Endothelial cell of umbilical vein (primary cell): ENCODE measurements around the gene RNF213. TPM values are rescaled to one million over a fixed set of nuclear protein-coding genes. Genes with fewer than 3 reads are reported as not detected.

Experiments used
- BruUV-seq: library from RNA; stranded (reverse); fragments of 400-500 nt; replicated peaks from 2 replicates; lab custom pipeline; 2021; lab: Mats Ljungman, UMichigan
- CTCF ChIA-PET: fragments of 300-600, 350-600 bp; sonication (Branson Sonifier 250); formaldehyde crosslinking; loops from one replicate; lab custom pipeline; 2021; ENCODE audit warnings: antibody characterized with exemption, inconsistent platforms; lab: Charles Lee
- POLR2A ChIA-PET: fragments of 300-600, 350-600 bp; sonication (Branson Sonifier 250); formaldehyde crosslinking; loops from one replicate; lab custom pipeline; 2021; ENCODE audit warnings: antibody characterized with exemption, inconsistent platforms; lab: Charles Lee
- DNase-seq: peaks from one replicate; pipeline ENCODE4 v3.0.0-alpha.2; 2011; ENCODE audit warnings: low read depth, low spot score
- FAIRE-seq: peaks from 2 replicates; lab custom pipeline; 2011; peaks lifted over from hg19 to GRCh38; lab: Jason Lieb, UNC
- H2AFZ ChIP-seq: 2 replicates; pipeline ENCODE4 v1.6.0; 2012; ENCODE audit warnings: low read depth, low read length, control low read depth, inconsistent platforms
- H3K27ac ChIP-seq: 2 replicates; pipeline ENCODE4 v1.5.1; 2011; ENCODE audit warnings: low read depth, mild to moderate bottlenecking, control low read depth, low read length, moderate library complexity; ENCODE audit not compliant: insufficient read depth
- H3K27me3 ChIP-seq, 2 experiments: 2 replicates each; pipeline versions ENCODE4 v1.6.0 to v1.6.1; 2011; ENCODE audit warnings: low read length in 2 of 2, mixed read lengths in 1 of 2; ENCODE audit not compliant: control insufficient read depth in 2 of 2, insufficient read depth in 2 of 2
- H3K36me3 ChIP-seq, 2 experiments: 2 replicates in 1 of 2; 3 replicates in 1 of 2; pipeline ENCODE4 v1.5.1; 2011; ENCODE audit warnings: low read length in 2 of 2, mild to moderate bottlenecking in 1 of 2, moderate library complexity in 1 of 2; ENCODE audit not compliant: control insufficient read depth in 2 of 2, insufficient read depth in 2 of 2; ENCODE audit errors: extremely low read depth in 1 of 2
- H3K4me1 ChIP-seq: 3 replicates; pipeline ENCODE4 v1.5.1; 2011; ENCODE audit warnings: mild to moderate bottlenecking, low read length; ENCODE audit not compliant: control insufficient read depth, insufficient read depth; ENCODE audit errors: extremely low read depth
- H3K4me2 ChIP-seq: 2 replicates; pipeline ENCODE4 v1.6.1; 2011; ENCODE audit warnings: low read length, control low read depth, mixed read lengths; ENCODE audit not compliant: insufficient read depth
- H3K4me3 ChIP-seq, 3 experiments: fragments of 200-600 bp in 1 of 3; sonication (generic), shearing (Covaris generic) in 1 of 3; replicated peaks in 1 of 3; 2 replicates each; pipeline ENCODE4 v1.5.1; 2011 to 2016; ENCODE audit warnings: control low read depth in 3 of 3, low read length in 3 of 3, mild to moderate bottlenecking in 2 of 3, inconsistent platforms in 1 of 3, low read depth in 1 of 3, moderate library complexity in 1 of 3; ENCODE audit not compliant: insufficient read depth in 1 of 3
- H3K79me2 ChIP-seq: 2 replicates; pipeline ENCODE4 v1.6.0; 2012; ENCODE audit warnings: low read length, inconsistent platforms; ENCODE audit not compliant: control insufficient read depth, insufficient read depth
- H3K9ac ChIP-seq: replicated peaks from 2 replicates; pipeline ENCODE3; 2011; ENCODE audit warnings: low read length, control low read depth; ENCODE audit not compliant: insufficient read depth; ENCODE audit errors: extremely low read depth
- H3K9me1 ChIP-seq: replicated peaks from 3 replicates; pipeline ENCODE4 v1.6.0; 2011; ENCODE audit warnings: mild to moderate bottlenecking, low read length; ENCODE audit not compliant: control insufficient read depth, insufficient read depth; ENCODE audit errors: extremely low read depth
- H3K9me3 ChIP-seq: replicated peaks from 2 replicates; pipeline ENCODE4 v1.5.1; 2012; ENCODE audit warnings: low read length, inconsistent platforms; ENCODE audit not compliant: control insufficient read depth, insufficient read depth
- H4K20me1 ChIP-seq: replicated peaks from 2 replicates; pipeline ENCODE3; 2011; ENCODE audit warnings: mild to moderate bottlenecking, low read length; ENCODE audit not compliant: control insufficient read depth, insufficient read depth; ENCODE audit errors: extremely low read depth
- CTCF ChIP-seq, 2 donors: IDR thresholded peaks; 1 replicate in 1 of 2; 2 replicates in 1 of 2; pipeline ENCODE4 v1.5.1; 2011; ENCODE audit warnings: low read length in 2 of 2, mild to moderate bottlenecking in 2 of 2, moderate library complexity in 2 of 2, control low read depth in 1 of 2, inconsistent platforms in 1 of 2, low read depth in 1 of 2; ENCODE audit not compliant: insufficient read depth in 1 of 2; ENCODE audit errors: extremely low read depth in 1 of 2
- EZH2 ChIP-seq: IDR thresholded peaks from 2 replicates; pipeline ENCODE4 v1.6.1; 2012; ENCODE audit warnings: borderline replicate concordance, low read depth, mild to moderate bottlenecking, moderate library complexity, low read length, inconsistent platforms; ENCODE audit not compliant: severe bottlenecking
- FOS ChIP-seq: IDR thresholded peaks from 2 replicates; pipeline ENCODE4 v1.6.1; 2011; ENCODE audit warnings: mild to moderate bottlenecking, low read length, moderate library complexity, borderline replicate concordance; ENCODE audit not compliant: insufficient read depth
- GATA2 ChIP-seq: IDR thresholded peaks from 2 replicates; pipeline ENCODE4 v1.7.0; 2011; ENCODE audit warnings: low read depth, mild to moderate bottlenecking, moderate library complexity, mixed read lengths, low read length; ENCODE audit not compliant: insufficient read length, insufficient read depth
- JUN ChIP-seq: IDR thresholded peaks from 2 replicates; pipeline ENCODE4 v1.6.1; 2011; ENCODE audit warnings: borderline replicate concordance, low read depth; ENCODE audit not compliant: insufficient read length, insufficient read depth
- MAX ChIP-seq: IDR thresholded peaks from 2 replicates; pipeline ENCODE4 v1.6.1; 2011; ENCODE audit not compliant: insufficient read depth, insufficient read length
- MYC ChIP-seq: IDR thresholded peaks from one replicate; pipeline ENCODE4 v1.6.1; 2011; ENCODE audit warnings: mild to moderate bottlenecking, low read depth, low read length
- POLR2A ChIP-seq: IDR thresholded peaks from 2 replicates; pipeline ENCODE4 v1.6.1; 2012; ENCODE audit warnings: low read depth, mild to moderate bottlenecking, control low read depth, low read length
- POLR2AphosphoS5 ChIP-seq: IDR thresholded peaks from 2 replicates; pipeline ENCODE4 v1.6.1; 2012; ENCODE audit warnings: low read depth, mild to moderate bottlenecking, control low read depth, low read length, moderate library complexity; ENCODE audit not compliant: insufficient read depth
- dilution Hi-C: fragments of 300-500 bp; cut with MboI; formaldehyde crosslinking; loops from one replicate; pipeline ENCODE4 v1.15.0; 2019; ENCODE audit warnings: low sequenced_read_pairs; ENCODE audit not compliant: extremely low pct_ligation_motif_present
- intact Hi-C: fragments of 100-400 bp; cut with micrococcal nuclease; formaldehyde crosslinking; loops from one replicate; pipeline ENCODE4 v1.10.0; 2022
- polyA plus RNA-seq, 4 experiments: library from polyadenylated mRNA; depleted of rRNA in 3 of 4; stranded (reverse) in 3 of 4; unstranded in 1 of 4; fragments of >200 nt; gene quantifications; 2 replicates each; pipeline versions ENCODE4 v1.2.1 to v1.2.3, GENCODE V29; 2011 to 2012; ENCODE audit warnings: missing spikeins in 1 of 4
- total RNA-seq: library from RNA; stranded (reverse); gene quantifications from 2 replicates; pipeline ENCODE4 v1.2.3, GENCODE V29; 2021

Gene RNF213
- total and polyA plus RNA-seq, 2 donors (not counting 3 experiments of a cell fraction or from before 2014, with no cell fraction given): 36.5 to 116 TPM

- Histone ChIP-seq H3K4me2 (no peak overlapping the region), H3K4me3 (no peak overlapping the region), H2AFZ (no peak overlapping the region), H3K27ac (no peak overlapping the region), H3K9me1 (no peaks in the 10 kb centered on the region), H3K27me3 (no peaks in the 10 kb centered on the region), H3K79me2 (no peaks in the 10 kb centered on the region), H3K9me3 (no peaks in the 10 kb centered on the region), H3K36me3 (no peaks in the 10 kb centered on the region), H4K20me1 (no peaks in the 10 kb centered on the region), H3K9ac (no peak overlapping the region), H3K4me1 (no peaks in the 10 kb centered on the region)
- DNase-seq (no peak), FAIRE-seq (no peak)
- TF ChIP-seq POLR2A: no peak
- TF ChIP-seq CTCF (IDR thresholded peaks at IDR 0.05; ENCODE audit: extremely low read depth in 1 of 2, insufficient read depth in 1 of 2, low read depth in 1 of 2, low read length in 2 of 2): no peak
- no peak for TF ChIP-seq POLR2AphosphoS5
- TF ChIP-seq FOS: no peak
- no peak for TF ChIP-seq GATA2
- TF ChIP-seq JUN: no peak
- TF ChIP-seq MYC: no peak
- TF ChIP-seq EZH2: no peak
- TF ChIP-seq MAX: no peak
- no TSS peak for BruUV-seq
- dilution Hi-C loops: no loop called here
- POLR2A ChIA-PET: no interaction called here
- intact Hi-C loops: no loop called here
- CTCF ChIA-PET: no interaction called here
Measured at GRCh38 chr17:80444644-80444979, 184.0 kb downstream of the RNF213 start.
